Hepatocyte (in vitro differentiated cells): ENCODE results near the gene SETD6.

ENCODE experiments used
- CTCF ChIP-seq: fragments of 200-600 bp; sonication (generic); IDR thresholded peaks from 2 replicates; pipeline ENCODE4 v1.5.1; 2016; ENCODE audit warnings: antibody characterized with exemption, mild to moderate bottlenecking; ENCODE audit not compliant: poor library complexity
- EZH2phosphoT487 ChIP-seq: fragments of 200-600 bp; sonication (generic); IDR thresholded peaks from one replicate; pipeline ENCODE4 v1.6.1; 2018; ENCODE audit warnings: antibody characterized with exemption, mild to moderate bottlenecking, low read depth, moderate library complexity; ENCODE audit not compliant: unreplicated experiment, severe bottlenecking

- TF ChIP-seq EZH2phosphoT487 (no peak), CTCF (peak; percentile 42)
Observed at GRCh38 chr16:58494981-58495520, 20.3 kb upstream of the SETD6 start.
